ENCODE results near the gene FAM222A.

GRCh38 chr12:109764776-109765445 lies 51.3 kb downstream of the FAM222A start:
- TF ChIP-seq CTCF (IDR thresholded peaks at IDR 0.05) = no peak
- TF ChIP-seq POLR2A (IDR thresholded peaks at IDR 0.05) = no peak
- no peak for TF ChIP-seq POLR2AphosphoS5 (IDR thresholded peaks at IDR 0.05)

All from gastroesophageal sphincter (tissue), 3 donors.